Ishikawa (cell line): ENCODE data around the gene LNPEP.

Source experiments
- CEBPB ChIP-seq: IDR thresholded peaks from 2 replicates; pipeline ENCODE4 v1.6.1; 2012
- CREB1 ChIP-seq: IDR thresholded peaks from 2 replicates; pipeline ENCODE4 v1.6.1; 2012; ENCODE audit warnings: low read depth
- EGR1 ChIP-seq: IDR thresholded peaks from 2 replicates; pipeline ENCODE4 v1.6.1; 2012
- EP300 ChIP-seq: IDR thresholded peaks from 2 replicates; pipeline ENCODE4 v1.6.1; 2012; ENCODE audit warnings: borderline replicate concordance
- FOXM1 ChIP-seq: IDR thresholded peaks from 2 replicates; pipeline ENCODE4 v1.6.1; 2012; ENCODE audit warnings: low read depth, borderline replicate concordance
- MAX ChIP-seq: IDR thresholded peaks from 2 replicates; pipeline ENCODE4 v1.6.1; 2012
- NFIC ChIP-seq: IDR thresholded peaks from 2 replicates; pipeline ENCODE4 v1.6.1; 2012
- RAD21 ChIP-seq: IDR thresholded peaks from 2 replicates; pipeline ENCODE4 v1.6.1; 2012; ENCODE audit warnings: low read depth
- REST ChIP-seq: IDR thresholded peaks from 2 replicates; pipeline ENCODE4 v1.6.1; 2012; ENCODE audit warnings: low read depth, mild to moderate bottlenecking
- TAF1 ChIP-seq: IDR thresholded peaks from 2 replicates; pipeline ENCODE4 v1.6.1; 2012; ENCODE audit warnings: low read depth, mild to moderate bottlenecking
- TCF12 ChIP-seq: IDR thresholded peaks from 2 replicates; pipeline ENCODE4 v1.6.1; 2012; ENCODE audit warnings: low read depth
- TEAD4 ChIP-seq: IDR thresholded peaks from 2 replicates; pipeline ENCODE4 v1.6.1; 2012
- USF1 ChIP-seq: IDR thresholded peaks from 2 replicates; pipeline ENCODE4 v1.6.1; 2012
- YY1 ChIP-seq: IDR thresholded peaks from 2 replicates; pipeline ENCODE4 v1.6.1; 2012; ENCODE audit warnings: low read depth
- ZBTB7A ChIP-seq: IDR thresholded peaks from 2 replicates; pipeline ENCODE4 v1.6.1; 2012; ENCODE audit warnings: low read depth

LNPEP gene

GRCh38 chr5:96909435-96909834 is 26.4 kb upstream of the LNPEP start:
- TF ChIP-seq EP300 (no peak), ZBTB7A (no peak), REST (no peak), FOXM1 (no peak)

GRCh38 chr5:96911139-96911538 is 24.7 kb upstream of the LNPEP start:
- TF ChIP-seq EGR1 (no peak), REST (no peak), RAD21 (no peak), TEAD4 (no peak), EP300 (no peak), USF1 (no peak), TCF12 (no peak), MAX (no peak), NFIC (no peak), YY1 (no peak), CEBPB (no peak), TAF1 (no peak), CREB1 (no peak), ZBTB7A (no peak), FOXM1 (no peak)

- no peak for TF ChIP-seq ZBTB7A
- TF ChIP-seq FOXM1: no peak
- no peak for TF ChIP-seq EP300
- no peak for TF ChIP-seq TCF12
- TF ChIP-seq NFIC: no peak
- TF ChIP-seq REST: no peak
- no peak for TF ChIP-seq RAD21
- TF ChIP-seq TAF1: no peak
- no peak for TF ChIP-seq MAX
- TF ChIP-seq TEAD4: no peak
These were observed 22.6 kb upstream of the LNPEP start for GRCh38 chr5:96913233-96913632.

- no peak for TF ChIP-seq CEBPB
- TF ChIP-seq TEAD4: no peak
- TF ChIP-seq EGR1: no peak
- no peak for TF ChIP-seq YY1
- TF ChIP-seq RAD21: no peak
- TF ChIP-seq TCF12: no peak
- TF ChIP-seq FOXM1: no peak
- no peak for TF ChIP-seq REST
These were observed 16.1 kb upstream of the LNPEP start for GRCh38 chr5:96919754-96920197.
